ENCODE data around the gene HBA2. TPM values are rescaled to one million over a fixed set of nuclear protein-coding genes. Genes with fewer than 3 reads are reported as not detected.

The HBA2 gene
- polyA plus RNA-seq, 3 donors = 2.8 to 193 (median 158) TPM

GRCh38 chr16:177394-177822, 4.7 kb downstream of the HBA2 start:
- intact Hi-C loops (cut with micrococcal nuclease) = no loop called here
- no peak for DNase-seq
- peaks cover 0 to 9% of the 10 kb centered on the region in 2 donors for H3K9me3 ChIP-seq (replicated peaks in 1 of 2; ENCODE audit: control insufficient read depth in 1 of 2, insufficient read depth in 1 of 2, low read length in 2 of 2)
- no peak for TF ChIP-seq CTCF (IDR thresholded peaks at IDR 0.05)
- H3K4me3 ChIP-seq (replicated peaks in 1 of 3; ENCODE audit: low read depth in 2 of 3, low read length in 3 of 3) = no peak overlapping the region
- Mint-ChIP-seq H3K4me3 (peak overlapping the region in 1 of 2 donors; percentile 65), H3K36me3 (peaks cover 0 to 4% of the 10 kb centered on the region in 2 donors), H3K4me1 (peaks cover 13% of the 10 kb centered on the region), H3K9me3 (peaks cover 0 to 20% (median 4%) of the 10 kb centered on the region in 7 donors), H3K27ac (no peak overlapping the region), H3K27me3 (ENCODE audit: low read depth in 3 of 3) (peaks cover 56 to 81% (median 70%) of the 10 kb centered on the region in 3 donors)
- H3K36me3 ChIP-seq (replicated peaks in 1 of 2; ENCODE audit: control insufficient read depth in 1 of 2, insufficient read depth in 2 of 2, low read length in 2 of 2) = no peaks in the 10 kb centered on the region
- H3K9ac ChIP-seq (ENCODE audit: insufficient read depth, low read length, poor library complexity, severe bottlenecking) = no peak overlapping the region
- no peak overlapping the region for H3K27ac ChIP-seq (ENCODE audit: low read depth in 1 of 2, low read length in 2 of 2)
- H2AFZ ChIP-seq (ENCODE audit: insufficient read depth, low read depth, low read length, poor library complexity, severe bottlenecking) = no peak overlapping the region
- WGBS (ENCODE audit: insufficient coverage) = 8% methylated on average over 9 of the region's 13 CpGs
- no peaks in the 10 kb centered on the region for H4K20me1 ChIP-seq (ENCODE audit: insufficient read depth, low read length)
- H3K4me2 ChIP-seq (replicated peaks; ENCODE audit: extremely low read depth, low read length, poor library complexity, severe bottlenecking) = no peak overlapping the region
- peaks cover 45 to 70% of the 10 kb centered on the region in 2 donors for H3K27me3 ChIP-seq (ENCODE audit: control insufficient read depth in 2 of 2, insufficient read depth in 2 of 2, low read length in 2 of 2)
- H3K79me2 ChIP-seq (ENCODE audit: insufficient read depth, low read length) = no peaks in the 10 kb centered on the region
- H3K4me1 ChIP-seq (ENCODE audit: control insufficient read depth in 1 of 2, insufficient read depth in 2 of 2, low read length in 2 of 2) = peaks cover 8 to 17% of the 10 kb centered on the region in 2 donors

GRCh38 chr16:177981-178667, 5.4 kb downstream of the HBA2 start:
- peaks cover 13% of the 10 kb centered on the region for H3K4me1 Mint-ChIP-seq
- Histone ChIP-seq H3K9ac (ENCODE audit: insufficient read depth, low read length, poor library complexity, severe bottlenecking) (no peak overlapping the region), H3K27ac (ENCODE audit: low read depth in 1 of 2, low read length in 2 of 2) (no peak overlapping the region), H3K4me3 (replicated peaks in 1 of 3; ENCODE audit: low read depth in 2 of 3, low read length in 3 of 3) (no peak overlapping the region), H3K4me1 (ENCODE audit: control insufficient read depth in 1 of 2, insufficient read depth in 2 of 2, low read length in 2 of 2) (peaks cover 8 to 17% of the 10 kb centered on the region in 2 donors), H3K4me2 (replicated peaks; ENCODE audit: extremely low read depth, low read length, poor library complexity, severe bottlenecking) (no peak overlapping the region), H3K27me3 (ENCODE audit: control insufficient read depth in 2 of 2, insufficient read depth in 2 of 2, low read length in 2 of 2) (peaks cover 45 to 70% of the 10 kb centered on the region in 2 donors), H3K36me3 (replicated peaks in 1 of 2; ENCODE audit: control insufficient read depth in 1 of 2, insufficient read depth in 2 of 2, low read length in 2 of 2) (no peaks in the 10 kb centered on the region), H3K79me2 (ENCODE audit: insufficient read depth, low read length) (no peaks in the 10 kb centered on the region), H2AFZ (ENCODE audit: insufficient read depth, low read depth, low read length, poor library complexity, severe bottlenecking) (no peak overlapping the region), H4K20me1 (ENCODE audit: insufficient read depth, low read length) (no peaks in the 10 kb centered on the region), H3K9me3 (replicated peaks in 1 of 2; ENCODE audit: control insufficient read depth in 1 of 2, insufficient read depth in 1 of 2, low read length in 2 of 2) (peaks cover 0 to 9% of the 10 kb centered on the region in 2 donors)
- peaks cover 3 to 4% of the 10 kb centered on the region in 2 donors for H3K36me3 Mint-ChIP-seq
- no peak for DNase-seq
- WGBS (ENCODE audit: insufficient coverage) = 61% methylated on average over 3 of the region's 11 CpGs
- peak overlapping the region in 1 of 2 donors; percentile 65 for H3K4me3 Mint-ChIP-seq
- TF ChIP-seq CTCF (IDR thresholded peaks at IDR 0.05) = no peak
- intact Hi-C loops (cut with micrococcal nuclease) = no loop called here
- H3K9me3 Mint-ChIP-seq = peaks cover 0 to 20% (median 4%) of the 10 kb centered on the region in 7 donors
- H3K27me3 Mint-ChIP-seq (ENCODE audit: low read depth in 3 of 3) = peaks cover 56 to 79% (median 69%) of the 10 kb centered on the region in 3 donors
- H3K27ac Mint-ChIP-seq = no peak overlapping the region
